HepG2 (cell line): ENCODE measurements around the gene SIMC1. TPM values are rescaled to one million over a fixed set of nuclear protein-coding genes. Genes with fewer than 3 reads are reported as not detected.

Experiments
- CSRNP1 ChIP-seq: sonication (generic); formaldehyde crosslinking; IDR thresholded peaks from 2 replicates; pipeline ENCODE4 v1.8.1; 2023; ENCODE audit warnings: mild to moderate bottlenecking, missing genetic modification reagents
- FOXK2 ChIP-seq: fragments of 450-650 bp; IDR thresholded peaks from 2 replicates; pipeline ENCODE4 v1.6.1; 2016
- GTF2F1 ChIP-seq: fragments of 150-350 bp; IDR thresholded peaks from 2 replicates; pipeline ENCODE4 v1.6.1; 2014; ENCODE audit warnings: low read length
- HDAC2 ChIP-seq: sonication (generic); formaldehyde crosslinking; IDR thresholded peaks from 2 replicates; pipeline ENCODE4 v1.4.0; 2020; ENCODE audit warnings: missing genetic modification reagents
- HMG20A ChIP-seq: IDR thresholded peaks from 2 replicates; pipeline ENCODE4 v1.6.1; 2016; ENCODE audit warnings: borderline replicate concordance
- HOXA3 ChIP-seq: sonication (generic); formaldehyde crosslinking; IDR thresholded peaks from 2 replicates; pipeline ENCODE4 v1.5.0; 2020; ENCODE audit warnings: missing genetic modification reagents
- KAT8 ChIP-seq: IDR thresholded peaks from 2 replicates; pipeline ENCODE4 v1.6.1; 2016; ENCODE audit warnings: missing genetic modification reagents, missing compliant biosample characterization
- KLF16 ChIP-seq, 2 experiments: sonication (generic) in 1 of 2; formaldehyde crosslinking in 1 of 2; IDR thresholded peaks; 2 replicates each; pipeline versions ENCODE4 v1.6.1 to v1.8.0; 2016 to 2023; ENCODE audit warnings: missing genetic modification reagents in 2 of 2, missing compliant biosample characterization in 1 of 2
- MZF1 ChIP-seq: sonication (generic); formaldehyde crosslinking; IDR thresholded peaks from 2 replicates; pipeline ENCODE4 v1.8.1; 2023; ENCODE audit warnings: mild to moderate bottlenecking, missing genetic modification reagents, borderline replicate concordance
- NAIF1 ChIP-seq: sonication (generic); formaldehyde crosslinking; IDR thresholded peaks from 2 replicates; pipeline ENCODE4 v1.5.0; 2020; ENCODE audit warnings: mild to moderate bottlenecking, missing genetic modification reagents, borderline replicate concordance
- PCBP2 ChIP-seq: fragments of 200-400 bp; formaldehyde crosslinking; optimal IDR thresholded peaks from 2 replicates; pipeline ENCODE3; 2018; ENCODE audit warnings: low read length, low read depth; ENCODE audit not compliant: poor library complexity, severe bottlenecking
- RAD51 ChIP-seq: fragments of 450-650 bp; IDR thresholded peaks from 2 replicates; pipeline ENCODE4 v1.6.1; 2016; ENCODE audit warnings: borderline replicate concordance
- REST ChIP-seq, 2 experiments: IDR thresholded peaks; 2 replicates each; pipeline ENCODE4 v1.6.1; 2011 to 2012; ENCODE audit warnings: low read length in 2 of 2, borderline replicate concordance in 1 of 2, low read depth in 1 of 2, mild to moderate bottlenecking in 1 of 2, moderate library complexity in 1 of 2
- SIN3B ChIP-seq: fragments of 150-350 bp; IDR thresholded peaks from 2 replicates; pipeline ENCODE4 v1.6.1; 2014; ENCODE audit warnings: low read length
- THAP11 ChIP-seq: IDR thresholded peaks from 2 replicates; pipeline ENCODE4 v1.6.1; 2016; ENCODE audit warnings: missing biosample characterization, missing genetic modification reagents
- ZFX ChIP-seq: sonication (generic); formaldehyde crosslinking; IDR thresholded peaks from 2 replicates; pipeline ENCODE4 v1.4.0; 2020; ENCODE audit warnings: mild to moderate bottlenecking, low read depth, missing genetic modification reagents, moderate library complexity
- ZMYM3 ChIP-seq: sonication (generic); formaldehyde crosslinking; IDR thresholded peaks from 2 replicates; pipeline ENCODE4 v1.5.1; 2020; ENCODE audit warnings: mild to moderate bottlenecking, missing genetic modification reagents
- ZNF10 ChIP-seq: sonication (generic); formaldehyde crosslinking; IDR thresholded peaks from 2 replicates; pipeline ENCODE4 v1.4.0; 2020; ENCODE audit warnings: mild to moderate bottlenecking, low read depth, missing genetic modification reagents, borderline replicate concordance
- ZNF296 ChIP-seq: sonication (generic); formaldehyde crosslinking; conservative IDR thresholded peaks from 2 replicates; pipeline ENCODE4 v1.5.0; 2020; ENCODE audit warnings: mild to moderate bottlenecking, missing genetic modification reagents
- ZNF3 ChIP-seq: IDR thresholded peaks from 2 replicates; pipeline ENCODE4 v1.7.0; 2017; ENCODE audit warnings: inconsistent platforms
- ZNF512 ChIP-seq: sonication (generic); formaldehyde crosslinking; IDR thresholded peaks from 2 replicates; pipeline ENCODE4 v1.4.0; 2020; ENCODE audit warnings: mild to moderate bottlenecking, missing genetic modification reagents
- ZNF644 ChIP-seq: IDR thresholded peaks from 2 replicates; pipeline ENCODE4 v1.6.1; 2016; ENCODE audit warnings: low read depth
- ZNF841 ChIP-seq: sonication (generic); formaldehyde crosslinking; IDR thresholded peaks from 2 replicates; pipeline ENCODE4 v1.8.1; 2023; ENCODE audit warnings: missing genetic modification reagents, borderline replicate concordance
- ZNF850 ChIP-seq: sonication (generic); formaldehyde crosslinking; conservative IDR thresholded peaks from 2 replicates; pipeline ENCODE4 v1.9.0; 2021; ENCODE audit warnings: mild to moderate bottlenecking, missing genetic modification reagents
- polyA plus RNA-seq, 8 experiments: library from polyadenylated mRNA; depleted of rRNA in 3 of 8; stranded (reverse) in 7 of 8; unstranded in 1 of 8; fragments of >200 nt; fragmentation: Illumina TruSeq in 4 of 8; extraction: Trizol in 4 of 8; gene quantifications; 2 replicates each; pipeline versions ENCODE4 v1.2.1 to v1.2.3, GENCODE V29; 2011 to 2016; ENCODE audit warnings: low read depth in 4 of 8, missing spikeins in 1 of 8, mixed read lengths in 1 of 8; ENCODE audit not compliant: insufficient read depth in 1 of 8
- total RNA-seq, 5 experiments: library from RNA; depleted of rRNA; stranded (reverse); fragments of >200 nt; fragmentation: Illumina TruSeq; extraction: Trizol; gene quantifications; 2 replicates each; pipeline ENCODE4 v1.2.3, GENCODE V29; 2016; ENCODE audit warnings: low read depth in 1 of 5

Gene SIMC1
- total and polyA plus RNA-seq, 2 of the 13 experiments (the other 11 are each of a cell fraction or from before 2014, with no cell fraction given) = 5.4 to 6.8 TPM

- TF ChIP-seq GTF2F1 (peak; percentile 84), SIN3B (no peak), MZF1 (CRISPR knock-in tag) (no peak), ZNF850 (CRISPR knock-in tag) (no peak), ZNF841 (CRISPR knock-in tag) (no peak), ZNF10 (CRISPR knock-in tag) (no peak), ZNF3 (CRISPR knock-in tag) (0 out of 2 replicates have a peak, but pooled peaks have one; percentile 35), ZMYM3 (0 out of 2 replicates have a peak, but pooled peaks have one; percentile 2), HDAC2 (peak; percentile 49; the same call in 1 of the 2 replicates), PCBP2 (no peak), KLF16 (CRISPR knock-in tag; IDR thresholded peaks at IDR 0.05) (peak in 1 of 2 experiments; percentile 94; a peak in 1 of 4 replicates), ZFX (peak; percentile 99), CSRNP1 (CRISPR knock-in tag) (no peak), ZNF644 (CRISPR knock-in tag) (no peak), RAD51 (no peak), NAIF1 (CRISPR knock-in tag) (peak; percentile 56; the same call in 1 of the 2 replicates), HMG20A (no peak), ZNF512 (CRISPR knock-in tag) (no peak), HOXA3 (CRISPR knock-in tag) (peak; percentile 76; the same call in 1 of the 2 replicates), REST (IDR thresholded peaks at IDR 0.05; ENCODE audit: borderline replicate concordance in 1 of 2, low read depth in 1 of 2, low read length in 2 of 2) (0 out of 4 replicates have a peak, but pooled peaks of 1 of the 2 experiments have one; percentile 18), FOXK2 (no peak), KAT8 (CRISPR knock-in tag) (peak; percentile 88), THAP11 (CRISPR knock-in tag) (peak; percentile 99), ZNF296 (CRISPR knock-in tag) (no peak)
These were observed 123.4 kb downstream of the SIMC1 start, which contains the start of gene KIAA1191 (continued) for GRCh38 chr5:176361437-176362232.
